H9 (cell line): ENCODE data around the gene LNPK. TPM values are rescaled to one million over a fixed set of nuclear protein-coding genes. Genes with fewer than 3 reads are reported as not detected.

Experiments used
- DNase-seq: peaks from one replicate; pipeline ENCODE4 v3.0.0-alpha.2; 2017
- H2AFZ ChIP-seq: one replicate; pipeline ENCODE4 v1.6.1; 2013; ENCODE audit warnings: mild to moderate bottlenecking, low read length, control low read depth, moderate library complexity
- H2AK5ac ChIP-seq: 2 replicates; pipeline ENCODE4 v1.6.1; 2013; ENCODE audit warnings: low read length, control low read depth, mixed read lengths; ENCODE audit not compliant: insufficient read length
- H2BK120ac ChIP-seq: one replicate; pipeline ENCODE4 v1.6.1; 2013; ENCODE audit warnings: low read depth, mild to moderate bottlenecking, low read length, control low read depth, inconsistent platforms; ENCODE audit not compliant: poor library complexity, severe bottlenecking
- H2BK12ac ChIP-seq: 2 replicates; pipeline ENCODE4 v1.6.1; 2013; ENCODE audit warnings: low read length, control low read depth, mixed read lengths, low read depth; ENCODE audit not compliant: insufficient read length
- H2BK15ac ChIP-seq: 2 replicates; pipeline ENCODE4 v1.6.1; 2013; ENCODE audit warnings: low read depth, low read length, control low read depth
- H2BK20ac ChIP-seq: one replicate; pipeline ENCODE4 v1.6.1; 2013; ENCODE audit warnings: low read depth, mild to moderate bottlenecking, low read length, control low read depth, inconsistent platforms; ENCODE audit not compliant: poor library complexity, severe bottlenecking
- H2BK5ac ChIP-seq: 2 replicates; pipeline ENCODE4 v1.6.1; 2013; ENCODE audit warnings: low read length, control low read depth, mixed read lengths; ENCODE audit not compliant: insufficient read length
- H3K14ac ChIP-seq: 2 replicates; pipeline ENCODE4 v1.6.1; 2013; ENCODE audit warnings: low read length, control low read depth; ENCODE audit not compliant: insufficient read depth
- H3K18ac ChIP-seq: 2 replicates; pipeline ENCODE4 v1.6.1; 2013; ENCODE audit warnings: low read depth, mild to moderate bottlenecking, mixed read lengths, low read length, control low read depth; ENCODE audit not compliant: insufficient read length
- H3K23ac ChIP-seq: 2 replicates; pipeline ENCODE4 v1.6.1; 2013; ENCODE audit warnings: low read length, control low read depth, mixed read lengths, low read depth; ENCODE audit not compliant: insufficient read length
- H3K23me2 ChIP-seq: 2 replicates; pipeline ENCODE4 v1.6.1; 2013; ENCODE audit warnings: low read depth, mild to moderate bottlenecking, mixed read lengths, low read length, control low read depth; ENCODE audit not compliant: insufficient read length, poor library complexity, severe bottlenecking
- H3K27ac ChIP-seq: 2 replicates; pipeline ENCODE4 v1.5.1; 2013; ENCODE audit warnings: low read length, control low read depth, mixed read lengths, low read depth; ENCODE audit not compliant: insufficient read length
- H3K27me3 ChIP-seq: 2 replicates; pipeline ENCODE4 v1.6.1; 2013; ENCODE audit warnings: low read length, control low read depth, inconsistent platforms; ENCODE audit not compliant: insufficient read depth
- H3K4ac ChIP-seq: 2 replicates; pipeline ENCODE4 v1.6.1; 2013; ENCODE audit warnings: low read depth, mild to moderate bottlenecking, control low read depth, inconsistent platforms, low read length, moderate library complexity
- H3K4me1 ChIP-seq: 2 replicates; pipeline ENCODE4 v1.6.1; 2013; ENCODE audit warnings: low read length, control low read depth, inconsistent platforms; ENCODE audit not compliant: insufficient read depth
- H3K4me2 ChIP-seq: 2 replicates; pipeline ENCODE4 v1.6.1; 2013; ENCODE audit warnings: low read length, control low read depth, mixed read lengths; ENCODE audit not compliant: insufficient read length, insufficient read depth
- H3K56ac ChIP-seq: 2 replicates; pipeline ENCODE4 v1.6.1; 2013; ENCODE audit warnings: low read depth, mild to moderate bottlenecking, mixed read lengths, low read length, control low read depth; ENCODE audit not compliant: insufficient read length
- H3K79me1 ChIP-seq: 2 replicates; pipeline ENCODE4 v1.6.1; 2013; ENCODE audit warnings: low read depth, mild to moderate bottlenecking, moderate library complexity, low read length, control low read depth, inconsistent platforms; ENCODE audit not compliant: insufficient read depth, poor library complexity, severe bottlenecking
- H3K79me2 ChIP-seq: 2 replicates; pipeline ENCODE4 v1.6.1; 2013; ENCODE audit warnings: low read length, control low read depth, inconsistent platforms; ENCODE audit not compliant: insufficient read depth
- H3K9ac ChIP-seq: 2 replicates; pipeline ENCODE4 v1.6.1; 2013; ENCODE audit warnings: low read length, control low read depth, mixed read lengths; ENCODE audit not compliant: insufficient read length; ENCODE audit errors: extremely low read depth
- H3K9me3 ChIP-seq: one replicate; pipeline ENCODE4 v1.6.1; 2013; ENCODE audit warnings: low read depth, low read length, inconsistent platforms; ENCODE audit not compliant: control insufficient read depth
- H3T11ph ChIP-seq: one replicate; pipeline ENCODE4 v1.6.1; 2013; ENCODE audit warnings: mild to moderate bottlenecking, low read length, control low read depth, inconsistent platforms
- H4K20me1 ChIP-seq: one replicate; pipeline ENCODE4 v1.6.1; 2013; ENCODE audit not compliant: control insufficient read depth, insufficient read length, insufficient read depth
- H4K5ac ChIP-seq: 2 replicates; pipeline ENCODE4 v1.6.1; 2013; ENCODE audit warnings: low read depth, mild to moderate bottlenecking, mixed read lengths, low read length, control low read depth; ENCODE audit not compliant: insufficient read length
- H4K8ac ChIP-seq: replicated peaks from 2 replicates; pipeline ENCODE4 v1.6.1; 2013; ENCODE audit warnings: low read length, control low read depth, mixed read lengths, low read depth; ENCODE audit not compliant: insufficient read length
- H4K91ac ChIP-seq: 2 replicates; pipeline ENCODE4 v1.6.1; 2013; ENCODE audit warnings: low read depth, mild to moderate bottlenecking, moderate library complexity, mixed read lengths, low read length, control low read depth; ENCODE audit not compliant: insufficient read length
- H3K27ac Mint-ChIP-seq, 3 experiments: 2 replicates in 2 of 3; 3 replicates in 1 of 3; pipeline ENCODE4 v1.8.0; 2020 to 2021; ENCODE audit warnings: mixed read lengths in 3 of 3, mild to moderate bottlenecking in 1 of 3, moderate library complexity in 1 of 3
- H3K27me3 Mint-ChIP-seq: 2 replicates; pipeline ENCODE4 v1.8.0; 2021; ENCODE audit warnings: low read depth, mild to moderate bottlenecking, moderate library complexity, mixed read lengths
- H3K36me3 Mint-ChIP-seq, 3 experiments: 2 replicates in 2 of 3; 3 replicates in 1 of 3; pipeline ENCODE4 v1.8.0; 2020 to 2021; ENCODE audit warnings: low read depth in 3 of 3, mixed read lengths in 3 of 3; ENCODE audit not compliant: insufficient read depth in 1 of 3
- H3K4me1 Mint-ChIP-seq, 2 experiments: 2 replicates each; pipeline ENCODE4 v1.8.0; 2020; ENCODE audit warnings: mixed read lengths in 2 of 2
- H3K4me3 Mint-ChIP-seq, 2 experiments: 2 replicates in 1 of 2; 3 replicates in 1 of 2; pipeline ENCODE4 v1.8.0; 2020 to 2021; ENCODE audit warnings: mild to moderate bottlenecking in 2 of 2, mixed read lengths in 2 of 2, moderate library complexity in 1 of 2
- H3K9me3 Mint-ChIP-seq, 2 experiments: 2 replicates in 1 of 2; 3 replicates in 1 of 2; pipeline ENCODE4 v1.8.0; 2020; ENCODE audit warnings: mild to moderate bottlenecking in 2 of 2, mixed read lengths in 2 of 2, moderate library complexity in 1 of 2
- WGBS: extraction: QIAGEN DNeasy Blood & Tissue Kit; methylation state at CpG from one replicate; pipeline ENCODE4 v1.1.7; 2013; ENCODE audit warnings: missing lambda C conversion rate, low lambda C conversion rate, mixed read lengths; ENCODE audit not compliant: insufficient read length; ENCODE audit errors: extremely low coverage; 5-methylcytosine and 5-hydroxymethylcytosine counted together
- total RNA-seq: library from RNA; stranded (reverse); gene quantifications from 2 replicates; pipeline ENCODE4 v1.2.1, GENCODE V29; 2021
- TF ChIP-seq, protein P1 (sequence below): fragments of 200-600 bp; sonication (generic); conservative IDR thresholded peaks from 3 replicates; pipeline ENCODE4 v1.8.0; 2021; ENCODE audit warnings: antibody characterized with exemption, mild to moderate bottlenecking

Gene LNPK
- total RNA-seq, 1 experiment from 2014 or later = 8.5 TPM

DNA sequence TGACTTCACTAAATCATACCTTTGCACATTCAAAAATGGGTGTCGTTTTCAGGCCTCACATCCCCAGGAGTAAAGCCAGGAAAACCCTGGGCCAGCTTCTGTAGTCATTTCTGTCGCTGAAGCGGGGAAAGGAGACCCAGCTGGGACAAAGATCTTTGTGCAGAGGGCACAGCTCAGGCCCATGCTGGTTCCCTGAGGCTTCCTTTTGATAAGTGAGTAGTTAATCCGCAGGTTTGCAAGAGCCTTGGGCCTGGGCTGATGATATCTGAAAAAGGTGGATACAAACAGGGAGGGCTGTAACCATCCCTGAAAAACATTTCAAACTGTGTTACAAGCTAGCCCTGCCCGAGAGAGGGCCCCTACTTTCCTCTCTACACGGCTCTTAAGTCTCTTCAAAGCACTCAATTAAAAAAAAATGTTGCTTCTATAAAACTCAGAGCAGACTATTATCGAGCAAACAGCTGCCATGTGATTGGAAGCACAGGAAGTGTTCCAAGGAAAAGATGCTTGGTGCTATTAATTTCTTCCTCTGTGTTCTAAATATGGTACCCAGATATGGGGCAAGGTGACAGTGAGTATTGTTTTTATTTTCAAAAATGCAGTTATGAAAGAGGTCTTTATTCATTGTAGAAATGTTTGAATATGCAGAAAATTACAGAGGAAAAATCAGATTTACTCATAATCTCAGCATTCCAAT, 117.2 kb downstream of the LNPK start:
- TF ChIP-seq, protein P1, sequence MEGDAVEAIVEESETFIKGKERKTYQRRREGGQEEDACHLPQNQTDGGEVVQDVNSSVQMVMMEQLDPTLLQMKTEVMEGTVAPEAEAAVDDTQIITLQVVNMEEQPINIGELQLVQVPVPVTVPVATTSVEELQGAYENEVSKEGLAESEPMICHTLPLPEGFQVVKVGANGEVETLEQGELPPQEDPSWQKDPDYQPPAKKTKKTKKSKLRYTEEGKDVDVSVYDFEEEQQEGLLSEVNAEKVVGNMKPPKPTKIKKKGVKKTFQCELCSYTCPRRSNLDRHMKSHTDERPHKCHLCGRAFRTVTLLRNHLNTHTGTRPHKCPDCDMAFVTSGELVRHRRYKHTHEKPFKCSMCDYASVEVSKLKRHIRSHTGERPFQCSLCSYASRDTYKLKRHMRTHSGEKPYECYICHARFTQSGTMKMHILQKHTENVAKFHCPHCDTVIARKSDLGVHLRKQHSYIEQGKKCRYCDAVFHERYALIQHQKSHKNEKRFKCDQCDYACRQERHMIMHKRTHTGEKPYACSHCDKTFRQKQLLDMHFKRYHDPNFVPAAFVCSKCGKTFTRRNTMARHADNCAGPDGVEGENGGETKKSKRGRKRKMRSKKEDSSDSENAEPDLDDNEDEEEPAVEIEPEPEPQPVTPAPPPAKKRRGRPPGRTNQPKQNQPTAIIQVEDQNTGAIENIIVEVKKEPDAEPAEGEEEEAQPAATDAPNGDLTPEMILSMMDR = no peak
- no CpG with 5 or more reads among the region's 7 CpGs for WGBS
- Histone ChIP-seq H2AFZ (no peak overlapping the region), H3T11ph (no peak overlapping the region), H2BK120ac (no peak overlapping the region), H3K4me2 (no peak overlapping the region), H2BK15ac (no peak overlapping the region), H3K4me1 (no peaks in the 10 kb centered on the region; the same call in 1 of the 2 replicates), H3K9ac (no peak overlapping the region), H3K4ac (no peak overlapping the region), H4K91ac (no peak overlapping the region), H2BK20ac (no peak overlapping the region), H4K5ac (no peak overlapping the region), H3K56ac (no peak overlapping the region), H2AK5ac (no peak overlapping the region), H3K27me3 (no peaks in the 10 kb centered on the region), H4K8ac (no peak overlapping the region), H3K79me2 (no peaks in the 10 kb centered on the region), H3K9me3 (no peaks in the 10 kb centered on the region), H3K23ac (no peak overlapping the region), H3K14ac (no peak overlapping the region), H3K18ac (no peak overlapping the region), H3K79me1 (no peaks in the 10 kb centered on the region), H3K23me2 (no peaks in the 10 kb centered on the region), H2BK5ac (no peak overlapping the region), H4K20me1 (no peaks in the 10 kb centered on the region), H3K27ac (no peak overlapping the region), H2BK12ac (no peak overlapping the region)
- no peaks in the 10 kb centered on the region for H3K36me3 Mint-ChIP-seq
- no peak overlapping the region for H3K4me3 Mint-ChIP-seq
- H3K9me3 Mint-ChIP-seq = no peaks in the 10 kb centered on the region
- H3K4me1 Mint-ChIP-seq = peaks cover 16 to 22% of the 10 kb centered on the region in 2 experiments
- no peaks in the 10 kb centered on the region; the same call in 1 of the 2 replicates for H3K27me3 Mint-ChIP-seq
- no peak overlapping the region for H3K27ac Mint-ChIP-seq
- DNase-seq = no peak
